Measurements from ENCODE around the gene TNFAIP8L1.

Gene TNFAIP8L1

DNA sequence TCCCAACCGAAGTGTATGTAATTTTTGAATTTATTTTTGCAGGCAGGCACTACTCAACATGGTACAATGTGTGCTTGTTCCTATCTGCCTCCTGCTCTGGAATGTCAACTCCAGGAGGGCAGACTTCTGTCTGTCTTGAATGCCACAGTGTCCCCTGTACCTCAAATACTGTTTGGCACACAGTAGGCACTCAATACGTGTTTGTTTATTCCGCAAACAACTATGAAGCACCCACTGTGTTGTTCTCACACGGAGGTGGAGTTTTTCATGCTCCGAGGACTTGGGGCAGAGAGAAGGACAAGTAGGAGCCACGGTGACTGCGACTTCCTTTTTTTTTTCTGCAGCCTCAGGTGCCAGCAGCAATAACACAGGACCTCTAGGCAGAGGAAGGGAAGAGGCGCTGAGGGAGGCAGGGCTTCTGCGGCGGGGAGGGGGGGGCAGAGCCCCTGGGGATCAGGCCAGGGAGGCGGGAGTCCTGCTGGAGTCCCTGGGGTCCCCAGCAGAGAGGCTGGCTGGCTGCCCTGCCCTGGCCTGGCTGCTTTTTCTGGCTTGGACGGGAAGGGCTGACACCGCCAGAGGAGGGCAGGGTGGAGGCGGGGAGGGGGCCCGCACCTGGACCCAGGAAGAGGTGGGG, 29.3 kb upstream of the TNFAIP8L1 start:
- DNase-seq (ENCODE audit: low read depth in 2 of 2) = no peak

DNA sequence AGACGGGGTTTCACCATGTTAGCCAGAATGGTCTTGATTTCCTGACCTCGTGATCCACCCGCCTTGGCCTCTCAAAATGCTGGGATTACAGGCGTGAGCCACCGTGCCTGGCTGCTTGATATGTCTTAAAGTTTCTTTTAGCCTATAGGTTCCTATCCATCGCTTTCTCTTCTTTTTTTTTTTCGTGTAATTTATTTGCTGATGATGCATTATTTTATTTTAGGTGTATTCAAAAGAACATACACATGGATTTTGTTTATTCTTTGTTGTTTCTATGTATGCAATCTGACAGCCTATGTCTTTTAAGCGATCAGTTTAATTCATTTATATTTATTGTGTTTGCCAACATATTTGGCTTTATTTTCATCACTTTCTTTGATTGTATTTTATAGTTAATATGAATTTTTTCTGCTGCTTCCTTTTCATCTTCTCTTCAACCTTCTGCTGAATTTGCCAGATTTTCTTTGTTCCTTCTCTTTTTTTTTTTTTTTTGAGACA, 26.0 kb upstream of the TNFAIP8L1 start:
- DNase-seq (ENCODE audit: low read depth in 2 of 2) = no peak

DNA sequence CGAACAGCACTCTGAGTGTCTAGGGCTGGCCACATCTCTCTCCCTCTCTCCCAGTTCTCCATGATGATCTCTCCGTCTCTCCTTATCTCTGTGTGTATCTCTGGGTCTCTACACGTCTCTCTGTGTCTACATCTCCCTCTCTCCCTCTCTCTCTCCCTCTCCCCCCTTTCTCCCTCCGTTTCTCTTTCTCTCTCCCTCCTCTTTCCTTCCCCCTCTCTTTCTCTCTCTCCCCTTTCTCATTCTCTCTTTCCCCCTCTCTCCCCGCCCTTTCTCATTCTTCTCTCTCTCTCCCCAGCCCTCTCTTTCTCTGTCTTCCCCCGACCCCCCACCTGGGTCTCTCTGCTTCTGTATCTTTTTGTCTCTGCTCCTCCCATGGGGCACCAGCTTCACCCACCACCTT, 21.3 kb upstream of the TNFAIP8L1 start:
- no peak for DNase-seq (ENCODE audit: low read depth in 2 of 2)

DNA sequence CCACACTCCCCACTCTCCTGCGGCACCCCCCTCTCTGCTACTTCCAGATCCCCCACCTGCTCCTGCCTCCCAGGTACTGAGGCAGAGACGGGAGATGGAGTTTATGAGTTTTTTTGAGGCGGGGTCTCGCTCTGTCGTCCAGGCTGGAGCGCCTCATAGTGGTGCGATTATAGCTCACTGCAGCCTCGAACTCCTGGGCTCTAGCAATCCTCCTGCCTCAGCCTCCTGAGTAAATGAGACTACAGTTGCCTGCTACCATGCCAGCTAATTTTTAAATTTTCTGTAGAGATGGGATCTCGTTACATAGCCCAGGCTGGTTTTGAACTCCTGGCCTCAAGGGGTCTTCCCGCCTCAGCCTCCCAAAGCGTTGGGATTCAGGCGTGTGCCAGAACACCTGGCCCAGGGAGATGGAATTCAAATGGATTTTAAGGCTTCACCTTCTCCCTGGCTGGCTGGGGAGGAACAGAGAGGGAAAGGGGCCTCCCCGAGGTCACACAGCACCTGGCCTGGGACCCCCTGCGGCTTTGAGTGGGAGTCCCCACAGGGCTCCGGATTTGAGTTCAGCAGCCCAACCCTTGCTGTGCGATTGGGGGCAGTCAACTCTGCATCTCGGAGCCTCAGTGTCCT, 19.5 kb upstream of the TNFAIP8L1 start:
- DNase-seq (ENCODE audit: low read depth in 2 of 2) = no peak

DNA sequence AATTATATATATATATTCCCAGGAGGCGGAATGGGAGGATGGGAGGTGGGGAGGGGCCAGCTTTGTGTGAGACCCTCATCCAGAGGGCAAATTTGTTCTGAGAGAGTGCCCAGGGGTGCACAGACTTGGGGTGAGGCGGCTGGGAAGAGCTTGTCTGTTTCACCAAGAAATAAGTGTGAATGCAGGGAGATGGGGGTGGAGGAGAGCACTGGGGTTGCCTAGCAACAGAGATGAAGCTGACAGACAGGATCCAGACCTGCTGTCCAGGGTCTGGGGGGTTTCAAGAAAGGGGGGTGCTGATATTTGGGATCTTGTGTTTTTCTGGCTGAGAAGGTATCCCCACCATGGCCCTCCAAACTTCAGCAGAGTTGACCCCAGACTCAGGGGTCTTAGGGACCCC, 18.6 kb upstream of the TNFAIP8L1 start:
- no peak for DNase-seq (ENCODE audit: low read depth in 2 of 2)

DNA sequence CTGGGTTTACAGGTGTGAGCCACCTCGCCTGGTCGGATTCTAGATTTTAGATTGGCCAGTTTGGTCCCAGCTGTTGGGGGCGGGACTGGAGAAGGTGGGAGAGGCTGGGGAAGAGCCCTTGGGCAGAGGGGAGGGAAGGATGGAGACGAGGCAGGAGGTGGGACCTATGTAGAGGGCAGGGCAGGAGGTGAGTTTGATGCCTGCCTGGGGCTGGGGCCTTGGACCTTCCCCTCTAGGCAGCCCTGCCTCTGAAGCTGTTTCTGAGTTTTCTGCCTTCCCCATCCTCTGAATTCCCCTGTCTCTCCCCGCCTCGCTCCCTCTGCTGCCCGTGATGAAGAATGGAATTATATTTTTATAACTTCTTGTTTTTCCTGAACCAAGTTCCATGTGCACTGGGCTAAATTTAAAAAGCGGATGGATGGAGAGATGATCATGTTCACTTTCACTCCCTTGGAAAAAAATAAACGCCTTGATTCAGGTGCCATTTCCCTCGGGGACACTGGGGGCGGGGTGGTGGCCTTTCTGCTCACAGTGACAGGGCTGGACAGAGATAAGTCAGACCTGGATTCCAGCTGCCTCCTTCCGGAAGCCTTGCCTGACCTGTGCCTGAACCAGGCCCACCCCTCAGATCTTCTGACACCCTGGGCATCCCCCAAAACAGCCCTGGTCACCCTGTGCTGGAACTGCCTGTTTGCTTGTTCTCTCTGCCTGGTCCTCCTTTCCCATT, 16.5 kb upstream of the TNFAIP8L1 start:
- no peak for DNase-seq (ENCODE audit: low read depth in 2 of 2)

DNA sequence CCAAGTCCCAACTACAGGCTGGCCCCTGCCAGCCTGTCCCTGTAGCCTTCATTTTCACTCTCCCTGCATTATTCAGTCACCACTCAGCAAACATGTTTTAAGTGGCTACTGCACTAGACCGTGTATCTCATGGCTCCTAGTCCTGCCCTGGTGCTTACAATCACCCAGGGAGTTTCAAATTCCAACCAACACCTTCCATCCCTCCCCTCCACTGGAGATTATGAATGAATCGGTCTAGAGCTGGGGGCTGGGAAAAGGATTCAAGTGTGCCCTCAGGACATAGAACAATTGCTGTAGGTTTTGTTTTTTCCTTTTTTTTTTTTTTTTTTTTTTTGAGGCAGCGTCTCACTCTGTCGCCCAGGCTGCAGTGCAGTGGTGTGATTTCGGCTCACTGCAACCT, 15.0 kb upstream of the TNFAIP8L1 start:
- DNase-seq (ENCODE audit: low read depth in 2 of 2) = no peak

DNA sequence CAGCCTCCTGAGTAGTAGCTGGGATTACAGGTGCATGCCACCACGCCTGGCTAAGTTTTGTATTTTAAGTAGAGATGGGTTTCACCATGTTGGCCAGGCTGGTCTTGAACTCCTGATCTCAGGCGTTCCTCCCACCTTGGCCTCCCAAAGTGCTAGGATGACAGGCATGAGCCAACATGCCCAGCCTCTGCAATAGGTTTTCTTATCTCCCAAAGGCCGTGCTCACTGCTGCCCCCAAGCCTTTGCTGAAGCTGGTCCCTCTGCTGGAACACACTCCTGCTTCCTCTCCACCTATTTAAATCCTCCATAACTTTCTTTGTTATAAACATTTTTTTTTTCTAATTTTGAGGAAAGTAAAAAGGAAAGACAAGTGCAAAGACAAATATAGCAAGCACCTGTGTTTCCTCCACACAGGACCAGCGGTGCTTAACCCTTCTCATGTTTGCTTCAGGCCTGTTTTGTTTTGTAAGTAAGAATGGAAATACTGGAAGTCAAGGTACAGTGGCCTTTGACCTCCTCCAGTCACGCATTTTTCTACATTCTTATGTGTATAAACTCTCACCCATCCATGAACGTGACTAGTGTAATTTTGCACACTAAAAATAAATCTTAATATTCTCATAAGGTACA, 14.5 kb upstream of the TNFAIP8L1 start:
- no peak for DNase-seq (ENCODE audit: low read depth in 2 of 2)

DNA sequence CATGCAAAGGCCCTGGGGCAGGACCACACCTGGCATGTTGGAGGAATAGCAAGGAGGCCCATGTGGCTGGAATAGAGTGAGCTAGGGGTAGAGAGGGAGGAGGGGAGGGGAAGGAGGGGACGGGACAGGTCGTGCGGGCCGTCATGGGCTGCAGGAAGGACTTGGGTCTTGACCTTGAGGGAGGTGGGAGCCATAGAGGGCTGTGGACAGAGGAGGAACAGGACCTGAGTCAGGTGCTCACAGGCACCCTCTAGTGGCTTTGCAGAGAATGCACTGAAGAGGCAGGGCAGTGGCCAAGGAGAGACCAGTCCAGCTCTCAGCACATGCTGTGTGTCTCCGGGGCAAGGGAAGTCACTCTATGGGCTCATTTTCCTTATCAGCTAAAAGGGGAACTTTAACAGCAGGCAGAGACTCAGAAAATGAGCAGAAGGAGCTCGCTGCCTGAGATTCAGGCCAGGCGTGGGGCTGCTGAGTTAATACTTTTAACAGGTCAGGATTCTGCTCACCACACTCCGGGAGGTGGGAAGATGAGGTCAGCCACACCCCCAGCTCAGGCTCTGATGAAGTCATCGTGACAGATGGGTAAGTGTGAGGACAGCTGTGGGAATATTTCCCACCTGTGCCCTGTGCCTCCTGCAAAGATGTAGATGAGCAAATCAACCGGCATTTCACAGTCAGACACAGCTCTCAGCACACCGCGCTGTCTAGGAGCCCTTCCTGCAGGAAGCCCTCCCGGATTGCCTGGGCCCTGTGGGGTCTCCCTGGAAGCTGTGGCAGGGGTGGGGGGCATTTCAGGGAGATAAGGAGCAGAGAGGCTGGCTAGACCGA, 6.0 kb upstream of the TNFAIP8L1 start:
- DNase-seq (ENCODE audit: low read depth in 2 of 2) = no peak

DNA sequence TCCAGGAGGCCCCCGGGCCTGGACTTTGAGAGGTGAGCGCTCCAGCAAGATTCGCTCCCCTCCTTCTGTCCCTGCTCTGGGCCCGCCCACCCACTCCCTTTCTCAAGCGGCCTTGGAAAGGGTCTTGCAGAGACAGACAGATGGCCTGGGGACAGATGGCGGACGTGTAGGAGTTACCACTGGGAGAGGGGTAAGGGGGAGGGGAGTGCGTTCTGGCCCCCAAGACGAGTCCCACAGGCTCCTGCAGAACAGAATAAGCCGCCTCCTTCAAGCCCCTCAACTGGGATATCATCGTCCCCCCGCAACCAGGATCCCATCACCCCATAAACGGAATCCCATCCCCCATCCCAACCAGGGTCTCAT, 3.6 kb upstream of the TNFAIP8L1 start:
- DNase-seq (ENCODE audit: low read depth in 2 of 2) = no peak

DNA sequence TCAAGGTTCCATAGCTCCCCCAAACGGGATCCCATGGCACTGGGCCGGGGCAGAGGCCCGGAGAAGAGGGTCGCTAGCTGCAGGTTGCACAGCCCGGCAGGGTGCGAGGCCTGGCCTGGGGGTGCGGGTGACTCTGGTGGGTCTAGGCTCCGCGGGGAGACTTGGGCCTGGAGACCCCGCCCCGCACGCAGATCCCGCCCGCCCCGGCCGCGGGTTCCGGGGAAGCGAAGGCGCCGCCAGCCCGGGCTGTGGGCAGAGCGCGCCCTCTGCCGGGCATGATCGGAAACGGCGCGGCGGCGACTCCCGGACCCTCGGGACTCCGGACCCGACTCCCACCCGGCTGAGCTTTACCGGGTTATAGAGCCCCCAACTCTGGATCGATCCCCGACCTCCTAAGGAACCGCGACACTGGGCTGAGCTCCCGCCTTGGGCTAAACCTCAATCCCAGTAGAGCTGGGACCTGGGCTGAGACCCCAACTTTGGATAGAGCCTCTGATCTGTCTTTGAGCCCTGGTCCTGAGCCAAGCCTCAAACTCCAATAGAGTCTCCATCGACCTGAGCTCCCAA, 3.1 kb upstream of the TNFAIP8L1 start:
- peak; percentile 52 to 73 for DNase-seq (ENCODE audit: low read depth in 2 of 2)

DNA sequence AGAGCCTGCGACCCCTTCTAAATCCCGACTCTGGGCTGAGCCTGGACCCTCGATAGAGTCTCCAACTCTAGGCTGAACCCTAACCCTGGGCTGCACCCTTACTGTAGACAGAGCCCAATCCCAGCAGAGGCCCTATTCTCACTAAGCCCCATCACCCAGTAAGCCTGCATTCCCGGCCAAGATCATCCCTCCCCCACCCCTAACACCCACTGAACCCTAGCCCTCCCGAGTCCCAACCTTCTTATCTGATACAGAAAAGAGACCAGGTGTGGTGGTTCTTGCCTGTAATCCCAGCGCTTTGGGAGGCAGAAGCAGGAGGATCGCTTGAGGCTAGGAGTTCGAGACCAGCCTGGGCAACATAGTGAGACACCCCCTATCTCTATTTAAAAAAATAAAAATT, 2.6 kb upstream of the TNFAIP8L1 start:
- DNase-seq (ENCODE audit: low read depth in 2 of 2) = no peak

DNA sequence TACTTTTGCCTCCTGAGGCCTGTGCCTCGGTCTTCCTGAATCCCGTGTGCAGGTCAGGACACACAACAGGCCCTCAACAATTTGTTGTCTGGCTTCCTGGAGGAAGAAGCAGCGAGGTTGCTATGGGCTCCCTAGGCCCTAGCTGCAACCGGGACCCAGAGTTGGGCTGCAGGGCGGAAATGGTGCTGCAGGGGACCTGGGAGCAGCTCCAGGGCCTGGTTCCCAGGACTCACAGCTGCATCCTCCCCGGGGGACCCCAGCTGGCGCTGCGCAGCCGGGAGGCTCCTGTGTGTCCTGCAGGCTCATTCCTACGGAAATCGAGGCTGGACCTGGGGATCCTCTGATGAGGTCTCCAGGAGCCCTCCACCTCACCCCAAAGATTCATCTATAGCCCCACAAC, 999 bp upstream of the TNFAIP8L1 start:
- no peak for DNase-seq (ENCODE audit: low read depth in 2 of 2)

DNA sequence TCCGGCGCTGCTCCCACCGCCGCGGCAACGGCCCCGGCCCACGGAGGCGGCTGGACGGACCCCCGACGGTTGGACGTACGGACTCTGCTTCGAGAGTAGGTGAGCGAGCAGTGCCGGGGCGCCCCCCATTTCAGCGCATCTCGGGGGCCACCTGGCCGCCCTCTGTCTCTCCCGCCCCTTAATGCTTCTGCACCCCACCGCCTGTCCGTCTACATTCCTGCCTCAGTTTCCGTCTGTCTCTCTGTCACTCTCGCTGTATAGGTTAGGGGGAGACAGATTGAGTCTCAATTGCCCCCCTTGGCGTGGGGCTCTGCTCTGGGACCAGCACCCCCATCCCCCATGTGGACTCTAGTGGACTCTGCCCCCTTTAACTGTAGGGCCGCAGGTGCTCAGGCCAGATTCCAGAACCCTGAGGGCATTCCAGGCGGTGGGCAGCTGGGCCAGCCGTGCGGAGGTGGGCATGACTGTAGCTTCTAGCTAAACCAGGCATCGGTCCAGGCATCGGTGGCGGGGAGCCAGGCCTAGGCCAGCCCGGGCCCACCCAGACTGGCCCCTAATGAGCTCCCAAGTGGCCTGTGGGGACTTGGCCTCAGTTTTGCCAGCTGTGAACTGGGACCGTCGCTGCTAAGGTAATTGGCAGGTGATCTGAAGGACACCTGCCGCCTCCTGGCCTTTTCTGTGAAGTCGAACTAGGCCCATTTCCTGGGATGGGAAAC, 373 bp downstream of the TNFAIP8L1 start:
- no peak for DNase-seq (ENCODE audit: low read depth in 2 of 2)

DNA sequence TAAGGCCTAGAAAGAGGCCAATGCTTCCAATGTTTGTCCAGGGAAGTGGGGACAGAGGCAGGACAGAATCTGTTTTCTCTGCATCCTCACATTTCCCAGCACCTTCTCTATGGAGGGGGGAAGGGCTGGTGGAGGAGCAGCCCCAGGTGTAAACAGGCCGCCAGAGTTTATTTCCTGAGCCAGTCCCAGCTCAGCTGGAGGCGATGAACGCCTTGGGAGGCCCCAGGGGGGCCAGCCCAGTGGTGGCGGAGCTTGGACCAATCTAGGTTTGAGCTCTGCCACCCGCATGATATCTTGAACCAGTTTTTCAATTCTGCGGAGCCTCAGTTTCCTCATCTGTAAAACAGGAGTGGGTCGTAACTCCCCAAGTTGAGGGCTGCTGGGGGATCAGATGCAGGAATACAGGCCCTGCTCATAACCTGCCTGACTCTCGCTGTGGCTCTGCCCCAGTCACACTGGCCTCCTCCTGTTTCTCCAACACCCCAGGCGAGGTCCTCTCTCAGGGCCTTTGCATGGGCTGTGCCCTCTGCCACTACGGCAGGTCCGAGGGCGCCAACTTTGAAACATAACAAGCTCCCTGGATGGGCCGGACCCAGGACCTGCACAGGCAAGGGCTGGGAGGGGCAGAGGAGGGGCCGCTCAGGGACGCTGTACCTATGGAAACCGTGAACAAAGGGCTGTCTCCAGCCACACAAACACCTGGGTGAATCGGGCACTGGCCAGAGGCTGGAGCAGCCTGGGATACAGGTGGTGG, 1.1 kb downstream of the TNFAIP8L1 start:
- DNase-seq (ENCODE audit: low read depth in 2 of 2) = no peak

DNA sequence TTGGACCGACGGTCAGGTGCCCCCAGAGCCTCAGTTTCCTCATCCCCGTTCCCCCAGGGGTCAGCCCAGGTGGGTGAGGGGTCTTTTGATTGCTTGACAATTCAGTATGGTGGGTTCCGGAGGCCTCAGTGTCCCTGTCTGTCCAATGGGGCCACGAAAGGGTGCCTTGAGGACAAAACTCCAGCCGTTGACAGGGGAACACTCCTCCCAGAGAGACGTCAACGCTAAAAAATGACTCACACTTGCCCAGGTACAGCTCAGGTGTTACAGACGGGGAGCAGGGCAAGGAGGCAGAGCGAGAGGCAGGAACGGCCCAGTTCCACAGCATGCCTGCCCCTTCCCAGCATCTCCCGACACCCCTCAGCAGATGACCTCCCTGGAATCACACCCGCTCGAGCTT, 1.8 kb downstream of the TNFAIP8L1 start:
- DNase-seq (ENCODE audit: low read depth in 2 of 2) = no peak

DNA sequence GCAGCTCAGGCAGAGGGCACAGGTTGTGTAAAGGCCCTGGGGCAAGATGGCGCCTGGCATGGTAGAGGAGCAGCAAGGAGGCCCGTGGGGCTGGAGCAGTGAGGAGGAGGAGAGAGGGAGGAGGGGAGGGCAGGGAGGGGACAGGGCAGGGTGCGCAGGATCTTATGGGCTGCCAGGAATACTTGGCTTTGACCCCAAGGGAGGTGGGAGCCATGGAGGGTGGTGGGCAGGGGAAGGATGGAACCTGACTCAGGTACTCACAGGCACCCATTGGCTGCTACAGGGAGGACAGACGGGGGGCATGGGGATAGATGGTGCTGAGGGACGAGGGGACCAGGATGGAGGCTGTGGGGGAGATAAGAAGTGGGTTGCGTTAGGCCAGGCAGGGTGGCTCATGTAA, 3.3 kb downstream of the TNFAIP8L1 start:
- no peak for DNase-seq (ENCODE audit: low read depth in 2 of 2)

DNA sequence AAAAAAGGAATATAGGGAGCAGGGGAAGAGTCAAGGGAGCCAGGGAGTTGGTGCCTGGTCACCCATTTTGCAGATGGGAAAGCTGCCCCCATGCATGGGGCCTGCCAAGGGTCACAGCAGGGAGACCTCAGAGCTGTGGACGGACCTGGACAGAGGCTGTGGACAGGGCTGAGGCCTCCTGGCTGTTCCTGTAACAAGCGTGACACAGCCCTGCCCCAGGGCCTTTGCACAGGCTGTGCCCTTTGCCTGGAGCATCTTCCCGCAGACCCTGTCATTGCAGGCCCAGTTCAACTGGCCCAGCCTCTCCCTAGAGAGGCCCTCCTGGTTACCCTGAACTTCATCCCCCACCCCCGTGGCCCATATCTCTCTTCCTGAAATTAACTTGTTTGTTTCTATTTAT, 6.4 kb downstream of the TNFAIP8L1 start:
- no peak for DNase-seq (ENCODE audit: low read depth in 2 of 2)

DNA sequence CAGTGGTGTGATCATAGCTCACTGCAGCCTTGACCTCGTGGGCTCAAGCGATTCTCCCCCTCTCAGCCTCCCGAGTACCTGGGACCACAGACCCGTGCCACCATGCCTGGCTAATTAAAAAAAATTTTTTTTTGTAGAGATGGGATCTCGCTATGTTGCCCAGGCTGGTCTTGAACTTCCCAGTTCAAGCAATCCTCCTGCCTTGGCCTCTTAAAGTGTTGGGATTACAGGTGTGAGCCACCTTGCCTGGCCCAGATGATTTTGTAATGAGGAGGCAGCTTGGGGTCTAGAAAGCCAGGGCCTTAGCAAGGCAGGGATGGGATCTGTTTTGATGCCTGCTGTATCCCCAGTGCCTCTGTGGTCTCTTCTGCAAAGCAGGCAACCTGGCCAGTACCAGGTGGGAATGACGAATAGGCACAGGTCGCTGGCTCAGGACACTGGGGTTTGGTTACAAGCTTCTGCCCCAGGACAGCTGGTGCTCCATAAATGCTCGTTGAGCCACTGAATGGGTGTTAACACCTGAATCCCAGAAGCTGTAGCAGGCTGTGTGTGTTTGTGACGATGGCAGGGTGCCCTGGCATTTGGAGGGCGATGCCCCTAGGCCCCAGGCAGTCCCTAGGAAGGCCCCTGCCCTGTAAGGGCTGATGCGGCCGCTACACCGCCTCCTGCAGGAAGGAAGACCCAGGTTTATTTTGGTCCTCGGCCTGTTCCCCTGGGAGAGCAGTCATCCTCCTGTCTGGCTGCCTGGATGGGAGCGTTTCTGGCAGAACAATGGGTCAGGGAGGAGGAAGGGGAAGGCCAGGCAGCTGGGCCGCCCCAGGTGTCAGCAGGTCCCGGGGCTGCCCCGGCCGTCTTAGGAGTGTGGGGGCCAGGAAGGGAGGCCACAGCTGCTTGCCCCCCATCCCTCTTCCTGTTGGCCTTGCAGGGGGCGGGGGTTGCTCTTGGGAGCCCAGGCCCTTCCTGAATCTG, 8.6 kb downstream of the TNFAIP8L1 start:
- DNase-seq (ENCODE audit: low read depth in 2 of 2) = no peak

Data from stimulated activated CD4-positive, alpha-beta T cell treated with anti-CD3 and anti-CD28 coated beads, Interleukin-12 subunit alpha, Interleukin-12 subunit beta, amount 100 ng/mL, for 24 hours (primary cell).